GM19099 (cell line): ENCODE data around the gene SMAGP.

ENCODE experiments used
- POLR2A ChIP-seq: IDR thresholded peaks from 3 replicates; pipeline ENCODE4 v1.6.1; 2011; ENCODE audit warnings: low read depth; ENCODE audit not compliant: insufficient read length; ENCODE audit errors: extremely low read depth

Gene SMAGP

DNA sequence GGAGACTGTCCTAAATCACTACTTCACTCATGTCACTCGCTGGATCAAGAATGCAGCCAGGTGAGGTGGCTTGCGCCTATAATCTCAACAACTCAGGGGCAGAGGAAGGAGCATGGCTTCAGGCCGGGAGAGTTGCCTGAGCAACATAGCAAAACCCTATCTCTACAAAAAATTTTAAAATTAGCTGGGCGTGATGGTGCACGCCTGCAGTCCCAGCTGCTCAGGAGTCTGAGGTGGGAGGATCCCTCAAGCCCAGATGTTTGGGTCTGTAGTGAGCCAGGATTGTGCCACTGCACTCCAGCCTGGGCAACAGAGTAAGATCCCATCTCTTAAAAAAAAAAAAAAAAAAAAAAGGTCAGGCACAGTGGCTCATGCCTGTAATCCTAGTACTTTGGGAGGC is 5.9 kb downstream of the SMAGP start:
- no peak for TF ChIP-seq POLR2A

DNA sequence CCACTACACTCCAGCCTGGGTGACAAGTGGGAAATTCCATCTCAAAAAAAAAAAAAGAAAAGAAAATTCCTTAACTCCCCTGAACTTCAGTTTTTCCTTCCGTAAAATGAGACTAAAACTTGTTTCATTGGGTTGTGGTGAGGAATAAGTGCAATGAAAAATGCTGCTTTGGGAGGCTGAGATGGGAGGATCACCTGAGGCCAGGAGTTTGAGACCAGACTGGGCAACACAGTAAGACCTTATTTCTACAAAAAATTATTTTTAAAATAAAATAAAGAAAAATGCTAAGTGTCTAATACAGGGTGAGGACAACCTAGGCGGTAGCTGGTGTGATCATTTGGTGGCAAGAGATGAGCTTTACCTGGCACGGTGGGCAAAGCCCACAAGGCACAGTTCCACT is 6.9 kb downstream of the SMAGP start:
- no peak for TF ChIP-seq POLR2A

DNA sequence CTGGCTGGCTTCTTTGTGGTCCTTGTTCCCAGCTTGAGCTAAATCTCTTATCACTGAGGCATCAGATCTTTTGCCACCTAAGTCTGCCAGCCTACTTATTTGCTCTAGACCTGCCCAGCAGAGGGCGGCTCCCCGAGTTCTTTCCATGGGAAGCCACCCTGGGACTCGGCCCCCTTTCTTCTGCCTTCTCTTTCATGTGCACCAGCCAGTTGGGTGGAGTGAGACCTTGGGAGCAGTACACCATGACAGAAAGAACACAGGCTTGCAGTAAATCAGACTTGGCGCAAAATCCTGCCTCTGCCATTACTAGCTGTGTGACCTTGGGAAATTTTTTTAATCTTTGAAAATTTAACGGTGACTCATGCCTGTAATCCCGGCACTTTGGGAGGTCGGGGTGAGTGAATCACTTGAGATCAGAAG is 7.4 kb downstream of the SMAGP start:
- no peak for TF ChIP-seq POLR2A

DNA sequence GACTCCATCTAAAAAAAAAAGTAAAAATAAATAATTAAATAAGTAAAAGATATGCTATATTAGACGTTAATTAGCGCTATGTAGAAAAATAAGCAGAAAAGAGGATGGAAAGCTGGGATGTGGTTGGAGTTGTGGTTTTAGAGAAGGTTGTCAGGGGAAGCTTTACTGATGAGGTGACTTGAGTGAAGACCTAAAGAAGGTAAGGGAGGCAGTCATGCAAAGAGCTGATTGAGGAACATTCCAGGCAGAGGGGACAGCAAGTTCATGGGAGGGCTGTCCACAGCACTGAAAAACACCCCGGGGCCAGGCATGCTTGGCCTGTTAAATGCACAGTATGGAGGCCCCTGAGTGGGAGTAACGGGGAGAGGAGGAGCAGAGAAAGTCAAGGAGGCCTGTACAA is 15.7 kb downstream of the SMAGP start:
- TF ChIP-seq POLR2A: no peak

DNA sequence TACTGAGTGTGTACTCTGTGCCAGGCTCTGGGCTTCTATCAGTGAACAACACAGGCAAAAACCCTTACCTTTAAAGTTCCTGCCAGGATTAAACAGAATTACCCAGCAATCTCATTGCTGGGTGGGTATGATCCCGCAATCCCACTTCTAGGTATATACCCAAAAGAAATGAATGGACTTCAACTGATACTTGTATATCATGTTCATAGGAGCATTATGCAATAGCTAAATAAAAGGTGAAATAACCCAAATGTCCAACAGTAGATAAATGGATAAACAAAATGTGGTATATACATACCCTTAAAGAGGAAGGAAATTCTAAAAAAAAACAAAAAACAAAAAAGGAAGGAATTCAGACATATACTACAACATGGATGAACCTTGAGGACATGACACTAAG is 16.9 kb downstream of the SMAGP start:
- TF ChIP-seq POLR2A: no peak

DNA sequence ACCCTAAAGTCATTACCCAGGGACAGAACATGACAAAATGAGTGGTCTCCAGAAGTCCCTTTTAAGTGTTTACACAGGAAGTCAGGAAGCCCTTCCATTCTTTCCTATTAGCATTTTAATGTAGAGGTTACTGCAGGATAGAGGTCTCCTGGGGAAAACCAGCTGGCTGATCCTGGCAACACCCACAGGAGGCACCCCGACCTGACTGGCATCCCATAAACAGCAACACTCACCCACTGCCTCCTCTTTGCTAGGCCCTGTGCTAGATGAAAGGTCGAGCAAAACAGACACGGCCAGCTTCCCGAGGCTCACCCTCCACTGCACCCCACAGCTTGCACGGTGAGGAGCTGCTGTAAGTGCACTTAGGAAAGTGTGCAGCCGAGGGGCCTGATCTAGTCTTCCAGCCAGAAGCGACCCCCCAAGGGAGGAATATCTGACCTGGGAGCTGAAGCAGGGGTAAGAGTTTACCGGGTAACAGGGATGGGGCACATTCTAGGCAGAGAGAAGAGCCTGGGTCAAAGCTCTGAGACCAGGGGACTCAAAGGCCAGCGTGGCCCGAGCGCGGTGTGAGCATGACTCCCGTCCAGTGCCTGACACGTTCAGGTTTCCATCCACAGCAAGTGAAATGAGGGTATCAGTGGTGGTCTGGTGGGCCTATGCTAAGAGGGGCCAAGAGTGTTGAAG is 22.6 kb downstream of the SMAGP start:
- TF ChIP-seq POLR2A: no peak

DNA sequence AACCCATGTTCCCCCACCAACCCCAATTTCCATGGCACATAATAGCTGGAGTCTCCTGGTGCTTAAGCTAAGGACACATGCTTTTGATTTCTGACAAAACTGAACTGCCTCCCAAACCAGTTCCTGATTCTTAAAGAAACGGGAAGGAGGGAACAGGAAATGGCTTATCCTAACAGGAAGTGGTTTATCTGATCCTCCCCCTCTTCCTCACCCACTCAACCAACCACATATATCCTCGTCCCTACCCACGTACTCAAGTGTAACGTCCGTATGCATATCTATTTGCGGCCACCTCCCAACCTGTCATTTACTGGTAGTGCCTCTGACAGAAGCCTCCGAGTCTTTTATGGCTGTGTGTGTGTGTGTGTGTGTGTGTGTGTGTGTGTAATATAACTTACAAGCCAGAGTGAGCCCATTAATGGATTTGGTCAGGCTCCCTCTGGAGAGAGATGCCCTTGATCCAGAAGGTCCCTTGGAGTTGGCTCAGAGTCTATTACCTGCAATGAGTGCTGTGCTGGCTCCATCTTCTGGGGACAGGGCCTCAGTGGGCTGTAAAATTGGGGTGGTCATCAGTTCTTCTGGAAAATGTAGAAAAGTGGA is 23.9 kb downstream of the SMAGP start:
- TF ChIP-seq POLR2A: no peak

DNA sequence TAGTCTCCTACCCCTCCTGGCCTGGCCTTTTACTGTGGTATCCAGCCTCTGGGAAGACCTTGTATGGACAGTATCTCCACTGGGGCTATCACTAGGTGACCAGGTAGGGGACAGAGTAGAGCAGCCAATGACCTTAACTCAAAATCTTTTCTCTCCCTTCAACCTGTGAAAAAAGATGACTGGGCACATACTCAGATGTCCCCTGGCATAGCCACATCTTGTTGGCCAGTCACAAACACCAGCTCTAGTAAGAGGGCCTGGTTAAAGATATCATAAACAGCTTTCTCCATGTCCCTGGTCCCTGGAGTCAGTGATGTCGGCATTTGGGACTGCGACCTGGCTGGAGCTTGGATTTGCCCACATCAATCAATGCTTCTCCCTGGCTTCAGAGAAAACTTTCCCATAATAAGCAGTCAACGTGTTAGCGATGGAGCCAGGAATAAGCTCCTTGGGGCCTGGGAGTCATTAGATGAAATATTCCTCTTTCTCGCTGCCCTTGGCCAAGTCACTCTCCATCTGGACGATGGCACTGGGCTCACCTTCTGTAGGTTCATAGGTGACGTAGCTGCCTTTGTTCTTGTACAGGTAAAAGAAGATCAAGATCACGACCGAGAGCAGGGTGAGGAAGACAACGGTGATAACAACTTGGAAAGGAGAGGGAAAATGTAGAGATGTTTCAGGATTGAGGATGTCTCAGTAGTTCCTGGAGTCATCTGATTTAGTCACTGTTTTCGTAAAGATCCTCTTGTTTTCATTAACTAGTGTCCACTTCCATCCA is 24.6 kb downstream of the SMAGP start:
- no peak for TF ChIP-seq POLR2A

DNA sequence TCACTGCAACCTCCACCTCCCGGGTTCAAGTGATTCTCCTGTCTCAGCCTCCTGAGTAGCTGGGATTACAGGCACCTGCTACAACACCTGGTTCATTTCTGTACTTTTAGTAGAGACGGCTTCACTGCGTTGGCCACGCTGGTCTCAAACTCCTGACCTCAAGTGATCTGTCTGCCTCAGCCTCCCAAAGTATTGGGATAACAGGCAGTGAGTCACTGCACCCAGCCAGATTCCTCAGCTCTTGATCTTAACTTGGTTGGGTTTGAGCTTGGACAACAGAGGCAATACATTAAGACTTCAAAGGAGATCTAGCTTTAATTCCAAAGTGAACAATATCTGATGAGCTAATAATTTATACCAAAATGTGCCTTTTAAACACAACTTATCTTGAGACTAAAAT is 25.9 kb downstream of the SMAGP start:
- TF ChIP-seq POLR2A: no peak

DNA sequence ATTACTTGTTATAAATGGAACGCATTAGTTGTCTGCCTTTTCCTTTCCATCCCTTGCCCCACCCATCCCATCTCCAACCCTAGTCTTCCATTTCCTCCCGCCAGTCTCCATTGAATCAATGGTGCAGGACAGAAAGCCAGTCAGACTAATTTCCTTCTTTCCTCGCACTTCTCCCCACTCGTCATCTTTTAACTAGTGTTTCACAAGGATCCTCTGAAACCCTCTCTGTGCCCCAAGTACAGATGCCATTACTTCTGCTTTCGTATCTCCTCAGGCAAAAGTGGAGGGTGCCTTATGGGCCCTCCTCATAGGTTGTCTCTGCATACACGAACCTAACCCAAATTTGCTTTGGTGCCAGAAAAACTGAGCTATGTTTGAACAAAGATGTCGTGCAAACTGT is 27.3 kb downstream of the SMAGP start:
- no peak for TF ChIP-seq POLR2A

DNA sequence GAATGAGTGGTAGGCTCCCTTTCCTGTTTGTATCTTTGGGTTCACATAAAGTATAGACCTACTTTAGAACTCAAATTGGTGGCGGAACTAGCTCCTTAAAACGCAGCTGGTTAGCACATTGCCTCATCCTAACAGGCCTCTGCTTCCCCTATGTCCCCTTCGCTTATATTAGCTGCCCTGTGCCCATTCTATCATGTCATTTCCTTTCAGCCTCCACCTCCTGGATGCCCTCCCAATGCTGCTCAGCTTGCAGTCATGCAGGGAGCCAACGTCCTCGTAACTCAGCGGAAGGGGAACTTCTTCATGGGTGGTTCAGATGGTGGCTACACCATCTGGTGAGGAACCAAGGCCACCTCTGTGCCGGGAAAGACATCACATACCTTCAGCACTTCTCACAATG is 28.1 kb downstream of the SMAGP start:
- TF ChIP-seq POLR2A: no peak

DNA sequence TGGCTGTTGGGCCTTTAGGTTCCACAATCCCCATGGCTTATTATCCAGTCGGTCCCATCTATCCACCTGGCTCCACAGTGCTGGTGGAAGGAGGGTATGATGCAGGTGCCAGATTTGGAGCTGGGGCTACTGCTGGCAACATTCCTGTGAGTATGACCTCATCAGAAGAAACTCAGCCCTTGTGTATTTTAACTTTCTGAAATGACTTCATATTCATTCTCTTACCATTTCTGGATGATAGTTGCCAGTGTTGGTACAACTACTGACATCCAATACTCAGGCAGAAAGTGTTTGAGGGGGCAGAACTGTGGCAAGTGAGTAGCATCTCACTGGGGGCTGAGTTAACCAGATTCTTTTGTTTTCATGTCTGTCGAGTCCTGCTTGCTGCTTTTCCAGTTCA is 29.2 kb downstream of the SMAGP start:
- TF ChIP-seq POLR2A: no peak

DNA sequence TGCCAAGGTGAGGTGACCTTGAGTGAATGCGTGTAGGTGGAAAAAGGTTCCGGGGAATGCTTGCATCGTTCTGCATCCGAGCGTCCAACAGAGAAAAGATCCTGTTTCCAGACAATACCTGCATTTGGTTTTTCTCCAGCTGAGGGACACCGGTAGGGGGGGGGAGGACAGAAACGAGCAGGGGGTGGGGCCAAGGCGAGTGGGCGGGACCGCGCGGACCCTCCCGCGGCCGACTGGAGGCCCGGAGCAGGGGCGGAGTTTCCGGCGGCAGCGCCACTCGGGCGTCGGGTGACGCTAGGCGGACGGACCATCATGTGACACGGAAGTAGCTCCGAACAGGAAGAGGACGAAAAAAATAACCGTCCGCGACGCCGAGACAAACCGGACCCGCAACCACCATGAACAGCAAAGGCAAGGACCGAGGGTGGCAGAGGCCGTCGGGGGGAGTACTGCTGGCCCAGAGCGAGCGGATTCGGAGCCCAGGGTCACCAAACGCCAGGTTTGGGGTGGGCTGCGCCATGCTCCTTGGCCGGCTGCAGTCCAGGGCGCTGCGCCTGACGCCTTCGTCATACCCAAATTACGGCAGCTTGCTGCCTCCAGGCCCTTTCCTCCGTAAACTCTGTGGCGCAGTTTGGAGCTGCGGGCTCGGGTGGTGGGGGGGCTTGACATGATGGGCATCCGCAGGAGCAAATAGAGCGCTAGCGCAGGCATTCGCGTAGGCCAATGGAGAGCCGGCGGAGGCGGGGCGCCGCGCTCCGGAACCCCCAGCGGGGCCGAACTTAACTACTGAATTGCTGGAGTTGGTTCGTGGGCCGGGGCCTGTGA is 31.5 kb downstream of the SMAGP start, which contains the start of gene DAZAP2:
Gene DAZAP2, plus strand, starts transcription at position 317 of the 825 bp plus-strand sequence. Its CDS starts 82 bp downstream, at position 399.
- TF ChIP-seq POLR2A: peak; percentile 90

DNA sequence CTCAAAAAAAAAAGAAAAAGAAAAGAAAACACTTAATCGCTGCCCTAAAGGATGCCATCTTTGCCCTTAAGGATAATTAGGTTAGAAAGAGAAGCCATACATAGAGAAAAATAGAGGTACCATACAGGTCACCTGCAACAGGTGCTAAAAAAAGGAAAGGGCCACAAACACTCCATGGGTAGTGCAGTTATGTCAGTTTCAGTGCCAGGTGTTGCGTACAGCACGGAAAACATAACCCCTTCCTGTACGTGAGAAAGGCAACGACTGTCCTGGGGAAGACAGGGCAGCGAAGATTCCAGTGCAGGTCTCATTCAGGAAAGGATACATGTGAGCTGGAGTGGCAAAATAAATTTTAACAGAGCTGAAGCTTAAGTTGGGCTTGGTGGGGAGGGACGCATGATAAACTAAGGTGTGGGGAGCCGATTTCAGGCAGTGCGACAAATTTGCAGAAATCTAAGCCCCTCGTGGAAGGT is 32.1 kb downstream of the SMAGP start:
- no peak for TF ChIP-seq POLR2A

DNA sequence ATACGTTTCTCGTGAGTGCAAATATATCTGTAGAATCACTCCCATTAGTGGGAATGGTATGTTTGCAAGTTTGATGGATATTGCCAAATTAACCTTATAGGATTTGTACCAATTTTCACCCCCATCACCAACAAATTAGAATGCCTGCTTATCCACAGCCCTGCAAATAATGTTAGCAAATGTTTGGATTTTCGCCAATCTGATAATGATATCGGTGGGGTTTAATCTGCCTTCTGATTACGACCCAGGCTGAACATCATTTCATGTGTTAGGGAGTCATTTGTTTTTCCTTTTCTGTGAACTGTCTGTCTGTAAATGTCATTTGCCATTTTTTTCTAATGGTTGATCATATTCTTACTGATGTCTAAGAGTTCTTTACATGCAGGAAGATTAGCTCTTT is 35.7 kb downstream of the SMAGP start:
- TF ChIP-seq POLR2A: no peak

DNA sequence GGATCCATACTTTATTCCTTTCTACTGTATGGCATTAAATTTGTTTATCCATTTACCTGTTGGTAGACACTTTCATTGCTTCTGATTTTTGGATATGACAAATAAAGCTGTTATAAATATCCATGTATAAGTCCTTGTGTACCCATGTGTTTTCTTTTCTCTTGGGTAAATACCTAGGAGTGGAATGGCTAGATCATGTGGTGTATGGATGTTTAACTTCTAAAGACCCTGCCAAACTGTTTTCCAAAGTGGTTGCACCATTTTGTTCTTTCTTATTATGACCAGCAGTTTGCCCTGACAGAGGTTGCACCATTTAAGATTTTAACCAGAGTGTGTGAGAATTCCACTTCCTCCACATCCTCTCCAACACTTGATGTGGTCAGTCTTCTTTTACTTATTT is 37.6 kb downstream of the SMAGP start:
- no peak for TF ChIP-seq POLR2A
